ENCODE measurements around the gene BRMS1.

BRMS1 gene

GRCh38 chr11:66302656-66303055 is 42.2 kb downstream of the BRMS1 start:
- no peak for DNase-seq

GRCh38 chr11:66299186-66299585 is 45.7 kb downstream of the BRMS1 start:
- no peak for DNase-seq

GRCh38 chr11:66297610-66298009 is 47.3 kb downstream of the BRMS1 start:
- no peak for DNase-seq

GRCh38 chr11:66294626-66295620 is 50.0 kb downstream of the BRMS1 start:
- no peak for DNase-seq

GRCh38 chr11:66293777-66294625 is 50.9 kb downstream of the BRMS1 start:
- DNase-seq, result no peak

- no peak for DNase-seq
Observed at GRCh38 chr11:66293352-66293751, 51.6 kb downstream of the BRMS1 start.

- no peak for DNase-seq
Observed at GRCh38 chr11:66292543-66293332, 52.2 kb downstream of the BRMS1 start.

GRCh38 chr11:66291706-66292542 is 53.0 kb downstream of the BRMS1 start, which contains the start of gene TMEM151A:
TSS of gene TMEM151A (plus strand) at chr11:66291894. CDS start at chr11:66292014, 120 bp downstream.
- DNase-seq, result no peak

- DNase-seq, result no peak
Observed at GRCh38 chr11:66291303-66291705, 53.6 kb downstream of the BRMS1 start.

- DNase-seq, result no peak
Observed at GRCh38 chr11:66290330-66290621, 54.6 kb downstream of the BRMS1 start.

- no peak for DNase-seq
Observed at GRCh38 chr11:66289548-66290329, 55.2 kb downstream of the BRMS1 start.

GRCh38 chr11:66288671-66289547 is 56.0 kb downstream of the BRMS1 start, which contains the start of gene YIF1A:
TSS of gene YIF1A (minus strand) at chr11:66289143. CDS start at chr11:66288985, 158 bp downstream.
- peak; percentile 100 for DNase-seq

GRCh38 chr11:66287889-66288670 is 56.8 kb downstream of the BRMS1 start:
- no peak for DNase-seq
